Dermis microvascular lymphatic vessel endothelial cell (primary cell): ENCODE measurements around the gene DLX4. TPM values are rescaled to one million over a fixed set of nuclear protein-coding genes. Genes with fewer than 3 reads are reported as not detected.
A peak's percentile ranks its signal among the peaks of the same experiment; 100 is the strongest.

Source experiments
- DNase-seq, 2 donors: peaks; one replicate each; pipeline versions ENCODE4 v3.0.0 to v3.0.0-alpha.2; 2010; ENCODE audit warnings: low read depth in 2 of 2
- total RNA-seq: library from RNA; depleted of rRNA; stranded (reverse); fragments of >200 nt; gene quantifications from 2 replicates; pipeline ENCODE4 v1.2.1, GENCODE V29; 2014

The DLX4 gene
- total RNA-seq, 1 donor from 2014 or later = not detected

GRCh38 chr17:49986396-49987289, 17.7 kb downstream of the DLX4 start:
- DNase-seq = no peak

DNA sequence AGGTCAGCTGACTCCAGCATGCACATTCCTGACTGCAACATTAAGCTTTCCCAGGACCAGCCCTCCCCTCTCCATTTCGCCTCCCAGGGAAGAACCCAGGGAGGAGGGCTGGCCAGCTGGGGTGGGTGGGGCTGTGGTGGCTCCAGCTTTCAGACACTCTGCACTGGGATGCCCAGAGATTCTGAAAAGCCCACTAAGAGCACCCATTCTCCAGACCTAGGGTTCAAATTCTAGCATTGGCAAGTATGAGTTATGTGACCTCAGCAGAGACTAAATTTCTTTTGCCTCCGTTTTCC, 18.2 kb downstream of the DLX4 start:
- no peak for DNase-seq

DNA sequence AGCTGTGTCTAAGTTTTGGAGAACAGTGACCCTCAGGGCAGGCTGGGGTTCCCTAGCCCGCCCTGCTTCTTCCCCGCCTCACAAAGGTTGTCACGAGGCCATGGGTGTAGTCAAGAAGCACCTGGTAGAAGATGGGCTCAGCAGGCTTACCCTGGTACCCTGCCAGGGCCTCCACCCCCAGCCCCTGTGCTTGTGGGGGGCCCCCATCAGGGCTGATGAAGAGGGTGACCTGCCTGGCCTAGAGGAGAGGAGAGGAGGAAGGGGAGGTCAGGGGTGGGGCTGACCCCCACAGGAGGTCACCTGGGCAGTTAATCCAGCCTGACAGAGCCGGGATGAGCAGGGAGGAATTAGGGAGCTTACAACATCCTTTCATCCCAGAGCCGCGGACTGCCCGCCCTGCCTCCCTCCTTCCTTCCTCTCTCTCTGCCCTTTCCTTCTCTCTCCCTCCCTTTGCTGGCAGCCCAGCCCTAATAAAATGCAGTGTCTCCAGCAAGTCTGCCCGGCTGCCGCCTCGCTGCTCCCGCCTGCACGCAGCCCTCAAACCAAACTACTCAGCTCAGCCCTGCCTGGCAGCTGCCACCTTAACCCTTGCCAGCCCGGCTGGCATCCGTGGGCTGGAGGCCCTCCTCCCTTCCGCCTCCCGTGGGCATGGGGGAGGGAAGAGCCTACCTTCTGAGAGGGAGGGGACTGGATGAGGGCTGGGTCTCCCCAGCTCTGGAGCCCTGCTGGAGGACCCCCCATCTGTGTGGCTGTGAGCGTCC, 18.9 kb downstream of the DLX4 start:
- no peak for DNase-seq

DNA sequence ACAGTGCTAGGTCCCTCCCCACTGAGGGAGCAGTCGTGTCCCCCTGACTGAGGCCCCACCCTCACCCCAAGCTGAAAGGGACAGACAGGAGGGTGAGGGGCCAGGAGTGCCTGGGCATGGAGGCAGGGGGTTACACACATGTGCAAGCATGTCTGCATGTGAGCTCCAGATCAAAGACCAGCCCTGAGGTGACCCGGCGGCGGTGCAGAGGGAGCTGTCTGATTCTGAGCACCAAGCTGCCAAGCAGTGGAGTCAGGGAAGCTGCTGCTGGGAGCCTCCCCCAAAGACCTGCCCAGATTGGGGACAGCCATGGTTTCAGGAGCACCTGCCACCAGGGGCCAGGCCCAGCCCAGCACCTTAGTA, 20.5 kb downstream of the DLX4 start:
- DNase-seq = no peak

DNA sequence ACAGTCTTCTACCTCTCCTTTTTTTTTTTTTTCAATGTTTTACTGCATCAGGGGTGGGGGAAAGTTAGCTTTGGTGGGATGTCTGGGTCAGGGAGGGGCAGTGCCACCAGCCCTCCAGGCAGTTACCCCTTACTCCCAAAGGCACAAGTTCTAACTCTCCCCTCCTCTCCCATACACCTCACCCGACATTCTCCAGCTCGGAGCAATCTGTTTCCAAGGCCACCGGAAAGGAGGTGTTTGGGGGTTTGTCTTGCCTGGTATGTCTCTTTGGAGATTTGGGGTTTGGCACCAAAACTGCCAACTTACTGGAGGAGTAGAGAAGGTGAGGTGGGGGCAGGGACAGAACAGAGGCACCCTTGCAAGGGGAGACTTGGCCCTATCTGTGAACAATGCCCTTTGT, 21.3 kb downstream of the DLX4 start:
- DNase-seq = no peak

- no peak for DNase-seq
These were observed 21.9 kb downstream of the DLX4 start for GRCh38 chr17:49990921-49991320.

- DNase-seq = no peak
These were observed 22.4 kb downstream of the DLX4 start for GRCh38 chr17:49991409-49991808.

- DNase-seq = no peak
These were observed 23.4 kb downstream of the DLX4 start for GRCh38 chr17:49992191-49992932.

DNA sequence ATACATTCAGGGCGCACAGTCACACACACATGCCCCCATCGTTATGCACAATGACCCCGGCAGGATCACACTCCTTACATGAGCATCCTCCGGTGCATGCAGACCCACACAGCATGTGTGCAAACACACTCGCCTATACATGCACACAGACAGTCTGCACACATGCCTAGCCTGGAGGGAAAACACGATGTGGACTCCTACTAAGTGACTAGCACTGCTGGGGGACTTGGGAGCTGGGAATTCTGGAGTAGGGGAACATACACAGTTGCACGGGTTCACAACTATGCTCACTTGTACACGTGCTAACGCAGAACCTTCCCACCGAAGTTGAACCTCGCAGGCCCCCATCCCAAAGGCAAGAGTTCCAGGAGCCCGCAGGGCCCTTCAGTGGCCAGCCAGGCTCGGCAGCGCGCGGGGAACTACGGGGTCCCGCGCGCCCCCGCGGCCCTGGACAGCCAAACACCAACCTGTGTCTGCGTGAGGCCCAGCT, 24.0 kb downstream of the DLX4 start:
- no peak for DNase-seq

- DNase-seq = peak in 1 of 2 donors; percentile 24
These were observed 24.6 kb downstream of the DLX4 start for GRCh38 chr17:49993423-49994060.

DNA sequence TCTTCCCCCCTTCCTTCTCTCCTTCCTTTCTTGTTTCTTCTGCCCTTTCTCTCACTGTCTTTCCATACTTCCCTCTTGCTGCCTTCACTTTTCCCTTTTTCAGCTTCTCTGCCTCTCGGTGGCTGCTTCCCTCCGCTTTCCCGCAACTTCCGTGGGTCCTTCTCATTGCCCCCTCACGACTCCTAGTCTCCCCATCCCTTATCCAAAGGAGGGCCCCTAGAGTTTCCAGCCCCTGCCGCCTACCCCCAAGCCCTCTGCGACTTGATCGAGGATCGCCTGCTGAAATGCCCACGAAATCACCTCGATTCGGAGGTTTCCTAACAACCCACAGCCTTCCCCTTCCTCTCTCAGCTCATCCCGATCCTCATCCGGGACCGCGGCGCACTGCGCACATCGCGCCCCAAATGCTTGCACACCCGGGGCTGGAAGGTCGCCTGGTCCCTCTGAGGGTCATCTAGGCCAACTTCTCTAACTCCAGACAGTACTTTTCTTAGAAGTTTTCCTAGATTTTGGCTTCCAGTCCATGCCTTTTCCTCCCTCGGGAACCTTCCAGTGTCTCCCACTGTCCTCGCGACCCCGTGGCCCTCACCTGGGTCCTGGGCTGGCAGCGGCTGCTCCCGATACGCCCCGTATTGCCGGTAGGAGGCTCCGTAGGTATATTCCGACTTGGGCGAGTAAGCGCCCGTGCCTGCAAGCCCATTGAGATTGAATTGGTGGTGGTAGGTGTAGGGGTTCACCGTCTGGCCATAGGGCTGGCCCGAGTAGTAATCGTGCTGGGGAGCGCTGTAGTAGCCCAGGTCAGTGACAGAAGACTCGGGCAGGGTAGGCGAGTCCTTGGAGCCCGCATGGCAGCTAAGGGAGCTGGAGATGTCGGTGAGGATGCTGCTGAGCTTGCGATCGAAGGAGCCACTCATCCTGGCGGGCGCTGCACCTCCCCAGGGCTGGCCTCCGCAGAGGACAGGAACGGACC, 25.4 kb downstream of the DLX4 start:
- DNase-seq = no peak

GRCh38 chr17:49995055-49995738, 26.2 kb downstream of the DLX4 start, which contains the start of gene DLX3:
Gene DLX3, minus strand, starts transcription at chr17:49995224. Its CDS starts 226 bp downstream, at chr17:49994998.
- peak; percentile 37 to 75 for DNase-seq

DNA sequence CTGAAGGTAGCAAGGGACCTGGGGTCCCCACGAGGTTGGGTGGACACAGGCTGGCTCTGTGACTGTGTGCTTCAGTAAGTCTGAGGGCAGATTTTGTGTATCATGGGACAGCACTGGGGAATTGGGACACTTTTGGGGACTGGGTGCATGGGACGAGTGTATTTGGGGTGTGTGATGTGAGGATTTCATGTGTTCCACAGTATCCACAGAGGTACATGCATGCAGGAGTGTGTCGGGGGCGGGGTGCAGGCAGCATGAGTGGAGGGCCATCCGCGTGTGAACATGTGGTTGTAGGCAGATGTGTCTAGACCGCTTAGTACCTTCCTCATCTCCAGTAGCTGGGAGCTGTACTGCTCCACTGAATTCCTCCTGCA, 27.1 kb downstream of the DLX4 start:
- no peak for DNase-seq

- DNase-seq = peak in 1 of 2 donors; percentile 34
These were observed 27.7 kb downstream of the DLX4 start for GRCh38 chr17:49996495-49997300.

DNA sequence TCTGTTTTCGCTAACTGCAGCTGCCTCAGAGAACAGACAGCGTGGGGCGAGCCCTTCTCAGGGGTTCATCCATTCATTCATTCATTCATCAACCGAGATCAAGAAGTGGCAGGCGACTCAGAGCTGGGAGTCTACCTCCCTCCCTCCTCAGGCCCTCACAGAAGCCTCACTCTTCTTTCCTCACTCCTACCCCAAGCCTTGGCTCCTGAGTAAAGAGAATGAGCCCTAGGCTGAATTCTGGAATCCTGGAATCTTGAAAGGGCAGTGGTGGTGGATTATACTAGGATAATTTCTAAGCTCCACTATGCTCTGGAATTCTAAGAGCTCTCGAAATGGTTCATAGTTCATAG, 28.3 kb downstream of the DLX4 start:
- DNase-seq = no peak

DNA sequence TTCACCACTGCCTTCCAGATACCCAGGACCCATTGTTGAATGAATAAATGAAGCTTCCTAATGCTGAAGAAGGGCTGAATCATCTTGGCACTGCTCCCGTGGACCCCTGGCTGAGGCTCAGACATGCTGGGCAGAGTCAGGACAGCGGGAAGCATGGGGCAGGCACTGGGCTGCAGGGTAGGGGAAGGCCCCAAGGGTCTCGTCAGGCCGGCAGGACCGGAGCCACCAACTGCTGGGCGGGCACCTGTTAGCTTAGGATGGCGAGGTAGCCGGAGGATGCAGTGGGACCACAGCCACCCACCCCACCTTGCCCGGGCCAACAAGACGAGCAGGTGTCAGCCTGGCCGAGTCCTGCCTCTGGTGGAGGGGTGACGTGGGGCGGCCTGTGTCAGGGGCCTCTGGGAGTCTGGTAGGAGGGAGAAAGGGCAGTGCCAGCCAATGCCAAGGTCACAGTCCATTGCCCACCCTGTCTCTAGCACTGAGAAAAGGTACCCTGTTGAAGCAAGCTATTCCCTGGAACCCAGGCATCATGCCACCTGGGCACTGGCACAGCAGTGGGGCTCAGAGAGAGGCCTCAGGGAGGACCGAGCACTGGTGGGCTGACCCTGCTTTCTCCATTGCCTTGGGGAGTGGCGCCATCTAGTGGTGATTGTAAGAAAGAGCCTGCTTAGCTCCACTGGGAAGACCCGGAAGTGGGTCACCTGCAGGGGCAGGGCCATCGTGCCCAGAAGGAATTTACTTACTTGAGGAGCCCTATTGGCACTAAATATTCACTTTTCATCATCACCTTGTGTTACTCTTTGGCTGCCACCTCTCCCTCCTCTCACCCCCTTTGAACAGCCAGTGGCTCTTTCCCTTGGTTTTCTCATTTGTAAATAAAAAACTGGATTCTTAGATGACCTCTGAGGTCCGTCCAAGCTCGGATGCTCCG, 29.0 kb downstream of the DLX4 start:
- DNase-seq = peak; percentile 64 to 85

DNA sequence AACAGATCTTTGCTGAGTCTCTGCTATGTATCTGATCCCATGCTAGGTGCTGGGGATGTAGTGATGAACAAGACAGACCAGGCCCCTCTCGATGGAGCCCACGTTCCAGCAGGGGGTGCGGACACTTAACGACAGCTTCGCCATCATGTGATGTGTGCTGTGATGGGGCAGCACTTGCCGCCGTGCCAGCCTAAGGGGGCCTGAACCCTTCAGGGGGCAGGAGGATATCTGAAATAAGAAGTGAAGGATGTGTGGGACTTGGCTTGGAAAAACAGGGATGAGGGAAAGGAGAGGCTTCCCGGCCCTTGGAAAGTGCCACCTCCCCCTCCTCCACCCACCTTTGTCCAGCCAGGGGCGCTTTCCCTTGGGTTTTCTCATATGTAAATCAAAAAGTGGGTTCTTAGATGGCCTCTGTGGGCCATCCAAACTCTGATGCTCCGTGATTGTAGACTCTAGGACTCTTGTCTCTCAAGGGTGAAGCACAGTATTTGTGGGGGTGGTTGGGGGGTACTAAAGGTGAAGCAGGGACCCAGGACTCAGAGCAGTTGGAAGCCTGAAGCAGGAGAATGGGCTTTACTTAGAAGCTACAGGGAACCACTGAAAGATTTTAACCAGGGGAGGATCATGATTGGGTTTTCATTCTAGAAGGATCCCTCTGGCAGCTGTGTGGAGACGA, 30.0 kb downstream of the DLX4 start:
- DNase-seq = no peak
